Islet of Langerhans (tissue), 1 donor: ENCODE data around the gene RGN.
A peak's percentile ranks its signal among the peaks of the same experiment; 100 is the strongest.
"Not testable (repeated sequence)": the region's sequence is repeated elsewhere in the genome, so short reads cannot be mapped to it uniquely, and the experiment has no call there.

ENCODE experiments used
- FAIRE-seq: peaks from one replicate; lab custom pipeline; 2011; peaks lifted over from hg19 to GRCh38; lab: Jason Lieb, UNC

Gene RGN

GRCh38 chrX:47078129-47079043, at the start of gene RGN:
RGN (plus strand) TSS chrX:47078443; CDS start chrX:47081145, 2,702 bp downstream.
- no peak for FAIRE-seq

GRCh38 chrX:47030339-47030738, 47.9 kb upstream of the RGN start:
- FAIRE-seq, result peak; percentile 98

GRCh38 chrX:47047989-47048388, 30.3 kb upstream of the RGN start:
- no peak for FAIRE-seq

GRCh38 chrX:47059142-47059874, 18.9 kb upstream of the RGN start:
- FAIRE-seq, result no peak

- FAIRE-seq, result no peak
Measured at GRCh38 chrX:47060708-47061107, 17.5 kb upstream of the RGN start.

GRCh38 chrX:47061238-47061919, 16.9 kb upstream of the RGN start:
- peak; percentile 30 for FAIRE-seq

GRCh38 chrX:47063179-47063578, 15.1 kb upstream of the RGN start:
- FAIRE-seq, result no peak

GRCh38 chrX:47068214-47068613, 10.0 kb upstream of the RGN start:
- FAIRE-seq, result no peak

- FAIRE-seq, result no peak
Measured at GRCh38 chrX:47068720-47069119, 9.5 kb upstream of the RGN start.

- FAIRE-seq, result no peak
Measured at GRCh38 chrX:47080215-47080914, 2.1 kb downstream of the RGN start.

- no peak for FAIRE-seq
Measured at GRCh38 chrX:47080915-47081236, 2.6 kb downstream of the RGN start.

- FAIRE-seq, result no peak
Measured at GRCh38 chrX:47091149-47091775, 13.0 kb downstream of the RGN start.

- FAIRE-seq, result peak; percentile 100
Measured at GRCh38 chrX:47093248-47093647, 15.0 kb downstream of the RGN start.

GRCh38 chrX:47093860-47094259, 15.6 kb downstream of the RGN start:
- FAIRE-seq, result no peak

- FAIRE-seq, result no peak
Measured at GRCh38 chrX:47097018-47097417, 18.8 kb downstream of the RGN start.

GRCh38 chrX:47098338-47099094, 20.3 kb downstream of the RGN start:
- FAIRE-seq, result no peak

- FAIRE-seq, result no peak
Measured at GRCh38 chrX:47101206-47101605, 23.0 kb downstream of the RGN start.

- FAIRE-seq, result not testable (repeated sequence)
Measured at GRCh38 chrX:47110936-47111615, 32.8 kb downstream of the RGN start.

- no peak for FAIRE-seq
Measured at GRCh38 chrX:47112316-47112954, 34.2 kb downstream of the RGN start.

- not testable (repeated sequence) for FAIRE-seq
Measured at GRCh38 chrX:47116551-47117110, 38.4 kb downstream of the RGN start.
